ENCODE results near the gene ZFPM1. TPM values are rescaled to one million over a fixed set of nuclear protein-coding genes. Genes with fewer than 3 reads are reported as not detected.

Gene ZFPM1
- total and polyA plus RNA-seq, 2 experiments from 2014 or later = 0.53 to 2.2 TPM

DNA sequence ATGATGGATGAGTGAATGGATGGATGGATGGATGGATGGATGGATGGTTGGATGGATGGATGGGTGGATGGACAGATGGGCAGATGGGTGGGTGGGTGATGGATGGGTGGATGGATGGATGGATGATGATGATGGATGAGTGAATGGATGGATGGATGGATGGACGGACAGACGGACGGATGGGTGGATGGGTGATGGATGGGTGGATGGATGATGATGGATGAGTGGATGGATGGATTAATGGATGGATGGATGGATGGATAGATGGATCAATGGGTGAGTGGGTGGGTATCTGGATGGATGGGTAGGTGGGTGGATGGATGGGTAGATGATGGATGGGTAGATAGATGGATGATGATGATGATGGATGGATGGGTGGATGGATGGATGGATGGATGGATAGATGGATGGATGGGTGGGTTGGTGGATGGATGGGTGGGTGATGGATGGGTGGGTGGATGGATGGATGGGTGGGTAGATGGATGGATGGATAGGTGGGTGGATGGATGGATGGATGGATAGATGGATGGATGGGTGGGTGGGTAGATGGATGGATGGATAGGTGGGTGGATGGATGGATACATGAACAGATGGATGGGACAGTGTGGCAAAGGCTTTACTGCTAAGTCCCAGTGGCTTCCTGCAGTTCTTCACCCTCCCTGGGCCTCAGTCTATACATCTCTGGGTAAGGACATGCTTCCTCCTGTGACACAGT is 30.2 kb upstream of the ZFPM1 start:
- Mint-ChIP-seq H3K9me3 (no peaks in the 10 kb centered on the region; the same call in 2 of the 3 replicates), H3K4me3 (no peak overlapping the region), H3K27me3 (ENCODE audit: insufficient read depth, low read depth, poor library complexity) (peaks cover 6% of the 10 kb centered on the region), H3K27ac (no peak overlapping the region), H3K4me1 (no peaks in the 10 kb centered on the region), H3K36me3 (ENCODE audit: low read depth) (no peaks in the 10 kb centered on the region)
- H2AFZ ChIP-seq = no peak overlapping the region
- no peaks in the 10 kb centered on the region for H3K36me3 ChIP-seq (ENCODE audit: insufficient read depth)
- DNase-seq (ENCODE audit: low spot score) = no peak
- no peaks in the 10 kb centered on the region for H3F3A ChIP-seq (replicated peaks; ENCODE audit: low read depth)
- no peak overlapping the region for H3K4me3 ChIP-seq
- no peak overlapping the region for H3K27ac ChIP-seq (ENCODE audit: low read depth)
- no peaks in the 10 kb centered on the region for H3K79me2 ChIP-seq (replicated peaks; ENCODE audit: insufficient read depth)
- no peak for ATAC-seq
- H3K4me1 ChIP-seq (ENCODE audit: insufficient read depth) = no peaks in the 10 kb centered on the region
- no peaks in the 10 kb centered on the region for H3K27me3 ChIP-seq (ENCODE audit: insufficient read depth)
- H3K4me2 ChIP-seq = no peak overlapping the region
- no peaks in the 10 kb centered on the region for H4K20me1 ChIP-seq (replicated peaks; ENCODE audit: insufficient read depth)
- TF ChIP-seq JUNB (IDR thresholded peaks at IDR 0.05; ENCODE audit: unreplicated experiment) (no peak), STAT1 (IDR thresholded peaks at IDR 0.05; ENCODE audit: unreplicated experiment) (no peak), NANOG (IDR thresholded peaks at IDR 0.05; ENCODE audit: borderline replicate concordance) (no peak), EZH2 (IDR thresholded peaks at IDR 0.05; ENCODE audit: low read depth, unreplicated experiment) (no peak), POLR2AphosphoS5 (IDR thresholded peaks at IDR 0.05; ENCODE audit: low read depth) (no peak), ZNF331 (CRISPR knock-in tag; IDR thresholded peaks at IDR 0.05; ENCODE audit: low read depth) (no peak), ETS1 (IDR thresholded peaks at IDR 0.05) (no peak), ZNF114 (CRISPR knock-in tag; IDR thresholded peaks at IDR 0.05) (no peak), CREB1 (CRISPR knock-in tag; IDR thresholded peaks at IDR 0.05; ENCODE audit: low read depth) (no peak), EZH2phosphoT487 (IDR thresholded peaks at IDR 0.05; ENCODE audit: unreplicated experiment) (no peak)
- TF ChIP-seq, protein P1, sequence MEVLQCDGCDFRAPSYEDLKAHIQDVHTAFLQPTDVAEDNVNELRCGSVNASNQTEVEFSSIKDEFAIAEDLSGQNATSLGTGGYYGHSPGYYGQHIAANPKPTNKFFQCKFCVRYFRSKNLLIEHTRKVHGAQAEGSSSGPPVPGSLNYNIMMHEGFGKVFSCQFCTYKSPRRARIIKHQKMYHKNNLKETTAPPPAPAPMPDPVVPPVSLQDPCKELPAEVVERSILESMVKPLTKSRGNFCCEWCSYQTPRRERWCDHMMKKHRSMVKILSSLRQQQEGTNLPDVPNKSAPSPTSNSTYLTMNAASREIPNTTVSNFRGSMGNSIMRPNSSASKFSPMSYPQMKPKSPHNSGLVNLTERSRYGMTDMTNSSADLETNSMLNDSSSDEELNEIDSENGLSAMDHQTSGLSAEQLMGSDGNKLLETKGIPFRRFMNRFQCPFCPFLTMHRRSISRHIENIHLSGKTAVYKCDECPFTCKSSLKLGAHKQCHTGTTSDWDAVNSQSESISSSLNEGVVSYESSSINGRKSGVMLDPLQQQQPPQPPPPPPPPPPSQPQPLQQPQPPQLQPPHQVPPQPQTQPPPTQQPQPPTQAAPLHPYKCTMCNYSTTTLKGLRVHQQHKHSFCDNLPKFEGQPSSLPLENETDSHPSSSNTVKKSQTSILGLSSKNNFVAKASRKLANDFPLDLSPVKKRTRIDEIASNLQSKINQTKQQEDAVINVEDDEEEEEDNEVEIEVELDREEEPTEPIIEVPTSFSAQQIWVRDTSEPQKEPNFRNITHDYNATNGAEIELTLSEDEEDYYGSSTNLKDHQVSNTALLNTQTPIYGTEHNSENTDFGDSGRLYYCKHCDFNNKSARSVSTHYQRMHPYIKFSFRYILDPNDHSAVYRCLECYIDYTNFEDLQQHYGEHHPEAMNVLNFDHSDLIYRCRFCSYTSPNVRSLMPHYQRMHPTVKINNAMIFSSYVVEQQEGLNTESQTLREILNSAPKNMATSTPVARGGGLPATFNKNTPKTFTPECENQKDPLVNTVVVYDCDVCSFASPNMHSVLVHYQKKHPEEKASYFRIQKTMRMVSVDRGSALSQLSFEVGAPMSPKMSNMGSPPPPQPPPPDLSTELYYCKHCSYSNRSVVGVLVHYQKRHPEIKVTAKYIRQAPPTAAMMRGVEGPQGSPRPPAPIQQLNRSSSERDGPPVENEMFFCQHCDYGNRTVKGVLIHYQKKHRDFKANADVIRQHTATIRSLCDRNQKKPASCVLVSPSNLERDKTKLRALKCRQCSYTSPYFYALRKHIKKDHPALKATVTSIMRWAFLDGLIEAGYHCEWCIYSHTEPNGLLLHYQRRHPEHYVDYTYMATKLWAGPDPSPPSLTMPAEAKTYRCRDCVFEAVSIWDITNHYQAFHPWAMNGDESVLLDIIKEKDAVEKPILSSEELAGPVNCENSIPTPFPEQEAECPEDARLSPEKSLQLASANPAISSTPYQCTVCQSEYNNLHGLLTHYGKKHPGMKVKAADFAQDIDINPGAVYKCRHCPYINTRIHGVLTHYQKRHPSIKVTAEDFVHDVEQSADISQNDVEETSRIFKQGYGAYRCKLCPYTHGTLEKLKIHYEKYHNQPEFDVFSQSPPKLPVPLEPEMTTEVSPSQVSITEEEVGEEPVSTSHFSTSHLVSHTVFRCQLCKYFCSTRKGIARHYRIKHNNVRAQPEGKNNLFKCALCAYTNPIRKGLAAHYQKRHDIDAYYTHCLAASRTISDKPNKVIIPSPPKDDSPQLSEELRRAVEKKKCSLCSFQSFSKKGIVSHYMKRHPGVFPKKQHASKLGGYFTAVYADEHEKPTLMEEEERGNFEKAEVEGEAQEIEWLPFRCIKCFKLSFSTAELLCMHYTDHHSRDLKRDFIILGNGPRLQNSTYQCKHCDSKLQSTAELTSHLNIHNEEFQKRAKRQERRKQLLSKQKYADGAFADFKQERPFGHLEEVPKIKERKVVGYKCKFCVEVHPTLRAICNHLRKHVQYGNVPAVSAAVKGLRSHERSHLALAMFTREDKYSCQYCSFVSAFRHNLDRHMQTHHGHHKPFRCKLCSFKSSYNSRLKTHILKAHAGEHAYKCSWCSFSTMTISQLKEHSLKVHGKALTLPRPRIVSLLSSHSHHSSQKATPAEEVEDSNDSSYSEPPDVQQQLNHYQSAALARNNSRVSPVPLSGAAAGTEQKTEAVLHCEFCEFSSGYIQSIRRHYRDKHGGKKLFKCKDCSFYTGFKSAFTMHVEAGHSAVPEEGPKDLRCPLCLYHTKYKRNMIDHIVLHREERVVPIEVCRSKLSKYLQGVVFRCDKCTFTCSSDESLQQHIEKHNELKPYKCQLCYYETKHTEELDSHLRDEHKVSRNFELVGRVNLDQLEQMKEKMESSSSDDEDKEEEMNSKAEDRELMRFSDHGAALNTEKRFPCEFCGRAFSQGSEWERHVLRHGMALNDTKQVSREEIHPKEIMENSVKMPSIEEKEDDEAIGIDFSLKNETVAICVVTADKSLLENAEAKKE (CRISPR knock-in tag; IDR thresholded peaks at IDR 0.05) = no peak
- TF ChIP-seq, protein P2, sequence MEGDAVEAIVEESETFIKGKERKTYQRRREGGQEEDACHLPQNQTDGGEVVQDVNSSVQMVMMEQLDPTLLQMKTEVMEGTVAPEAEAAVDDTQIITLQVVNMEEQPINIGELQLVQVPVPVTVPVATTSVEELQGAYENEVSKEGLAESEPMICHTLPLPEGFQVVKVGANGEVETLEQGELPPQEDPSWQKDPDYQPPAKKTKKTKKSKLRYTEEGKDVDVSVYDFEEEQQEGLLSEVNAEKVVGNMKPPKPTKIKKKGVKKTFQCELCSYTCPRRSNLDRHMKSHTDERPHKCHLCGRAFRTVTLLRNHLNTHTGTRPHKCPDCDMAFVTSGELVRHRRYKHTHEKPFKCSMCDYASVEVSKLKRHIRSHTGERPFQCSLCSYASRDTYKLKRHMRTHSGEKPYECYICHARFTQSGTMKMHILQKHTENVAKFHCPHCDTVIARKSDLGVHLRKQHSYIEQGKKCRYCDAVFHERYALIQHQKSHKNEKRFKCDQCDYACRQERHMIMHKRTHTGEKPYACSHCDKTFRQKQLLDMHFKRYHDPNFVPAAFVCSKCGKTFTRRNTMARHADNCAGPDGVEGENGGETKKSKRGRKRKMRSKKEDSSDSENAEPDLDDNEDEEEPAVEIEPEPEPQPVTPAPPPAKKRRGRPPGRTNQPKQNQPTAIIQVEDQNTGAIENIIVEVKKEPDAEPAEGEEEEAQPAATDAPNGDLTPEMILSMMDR (conservative IDR thresholded peaks at IDR 0.05; ENCODE audit: low read depth in 2 of 2) = no peak
- TF ChIP-seq, protein P3, sequence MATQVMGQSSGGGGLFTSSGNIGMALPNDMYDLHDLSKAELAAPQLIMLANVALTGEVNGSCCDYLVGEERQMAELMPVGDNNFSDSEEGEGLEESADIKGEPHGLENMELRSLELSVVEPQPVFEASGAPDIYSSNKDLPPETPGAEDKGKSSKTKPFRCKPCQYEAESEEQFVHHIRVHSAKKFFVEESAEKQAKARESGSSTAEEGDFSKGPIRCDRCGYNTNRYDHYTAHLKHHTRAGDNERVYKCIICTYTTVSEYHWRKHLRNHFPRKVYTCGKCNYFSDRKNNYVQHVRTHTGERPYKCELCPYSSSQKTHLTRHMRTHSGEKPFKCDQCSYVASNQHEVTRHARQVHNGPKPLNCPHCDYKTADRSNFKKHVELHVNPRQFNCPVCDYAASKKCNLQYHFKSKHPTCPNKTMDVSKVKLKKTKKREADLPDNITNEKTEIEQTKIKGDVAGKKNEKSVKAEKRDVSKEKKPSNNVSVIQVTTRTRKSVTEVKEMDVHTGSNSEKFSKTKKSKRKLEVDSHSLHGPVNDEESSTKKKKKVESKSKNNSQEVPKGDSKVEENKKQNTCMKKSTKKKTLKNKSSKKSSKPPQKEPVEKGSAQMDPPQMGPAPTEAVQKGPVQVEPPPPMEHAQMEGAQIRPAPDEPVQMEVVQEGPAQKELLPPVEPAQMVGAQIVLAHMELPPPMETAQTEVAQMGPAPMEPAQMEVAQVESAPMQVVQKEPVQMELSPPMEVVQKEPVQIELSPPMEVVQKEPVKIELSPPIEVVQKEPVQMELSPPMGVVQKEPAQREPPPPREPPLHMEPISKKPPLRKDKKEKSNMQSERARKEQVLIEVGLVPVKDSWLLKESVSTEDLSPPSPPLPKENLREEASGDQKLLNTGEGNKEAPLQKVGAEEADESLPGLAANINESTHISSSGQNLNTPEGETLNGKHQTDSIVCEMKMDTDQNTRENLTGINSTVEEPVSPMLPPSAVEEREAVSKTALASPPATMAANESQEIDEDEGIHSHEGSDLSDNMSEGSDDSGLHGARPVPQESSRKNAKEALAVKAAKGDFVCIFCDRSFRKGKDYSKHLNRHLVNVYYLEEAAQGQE (IDR thresholded peaks at IDR 0.05; ENCODE audit: unreplicated experiment) = no peak
- no peaks in the 10 kb centered on the region for H3K9me2 ChIP-seq (ENCODE audit: insufficient read depth)

All from GM23338 (cell line).